ENCODE data around the gene WSB1.

DNA sequence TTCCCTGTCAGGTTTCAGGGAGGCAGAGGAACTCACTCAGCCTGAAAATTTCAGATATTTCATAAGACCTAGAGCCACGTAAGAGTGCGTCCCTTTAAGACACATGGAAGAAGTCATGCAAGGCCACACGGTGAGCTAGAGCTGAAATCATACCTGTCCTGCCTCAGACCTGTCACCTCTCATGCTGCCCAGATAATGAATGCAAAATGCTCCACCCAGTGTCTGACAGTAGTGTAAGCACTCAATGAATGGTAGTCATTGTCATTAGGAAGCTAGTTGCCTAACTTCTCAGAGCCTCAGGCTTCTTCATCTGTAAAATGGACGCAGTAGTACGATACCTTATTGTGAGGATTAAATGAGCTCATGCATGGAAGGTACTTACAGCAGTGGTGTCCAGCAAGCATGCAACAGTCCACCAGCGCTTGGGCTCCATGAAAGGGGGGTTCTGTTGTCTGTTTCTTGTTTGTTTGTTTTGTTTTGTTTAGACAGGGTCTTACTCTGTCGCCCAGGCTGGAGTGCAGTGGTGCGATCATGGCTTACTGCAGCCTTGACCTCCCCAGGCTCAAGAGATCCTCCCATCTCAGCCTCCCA is 60.7 kb downstream of the WSB1 start:
- TF ChIP-seq, protein P1, sequence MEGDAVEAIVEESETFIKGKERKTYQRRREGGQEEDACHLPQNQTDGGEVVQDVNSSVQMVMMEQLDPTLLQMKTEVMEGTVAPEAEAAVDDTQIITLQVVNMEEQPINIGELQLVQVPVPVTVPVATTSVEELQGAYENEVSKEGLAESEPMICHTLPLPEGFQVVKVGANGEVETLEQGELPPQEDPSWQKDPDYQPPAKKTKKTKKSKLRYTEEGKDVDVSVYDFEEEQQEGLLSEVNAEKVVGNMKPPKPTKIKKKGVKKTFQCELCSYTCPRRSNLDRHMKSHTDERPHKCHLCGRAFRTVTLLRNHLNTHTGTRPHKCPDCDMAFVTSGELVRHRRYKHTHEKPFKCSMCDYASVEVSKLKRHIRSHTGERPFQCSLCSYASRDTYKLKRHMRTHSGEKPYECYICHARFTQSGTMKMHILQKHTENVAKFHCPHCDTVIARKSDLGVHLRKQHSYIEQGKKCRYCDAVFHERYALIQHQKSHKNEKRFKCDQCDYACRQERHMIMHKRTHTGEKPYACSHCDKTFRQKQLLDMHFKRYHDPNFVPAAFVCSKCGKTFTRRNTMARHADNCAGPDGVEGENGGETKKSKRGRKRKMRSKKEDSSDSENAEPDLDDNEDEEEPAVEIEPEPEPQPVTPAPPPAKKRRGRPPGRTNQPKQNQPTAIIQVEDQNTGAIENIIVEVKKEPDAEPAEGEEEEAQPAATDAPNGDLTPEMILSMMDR (IDR thresholded peaks at IDR 0.05; ENCODE audit: insufficient read depth, low read length, poor library complexity, severe bottlenecking): no peak
- no peak for TF ChIP-seq EZH2phosphoT487 (conservative IDR thresholded peaks at IDR 0.05; ENCODE audit: low read length)
